Measurements from ENCODE around the gene ERG28. TPM values are rescaled to one million over a fixed set of nuclear protein-coding genes. Genes with fewer than 3 reads are reported as not detected.

The ERG28 gene
- polyA plus RNA-seq, 3 donors = 1.6 to 8.2 (median 5.7) TPM

DNA sequence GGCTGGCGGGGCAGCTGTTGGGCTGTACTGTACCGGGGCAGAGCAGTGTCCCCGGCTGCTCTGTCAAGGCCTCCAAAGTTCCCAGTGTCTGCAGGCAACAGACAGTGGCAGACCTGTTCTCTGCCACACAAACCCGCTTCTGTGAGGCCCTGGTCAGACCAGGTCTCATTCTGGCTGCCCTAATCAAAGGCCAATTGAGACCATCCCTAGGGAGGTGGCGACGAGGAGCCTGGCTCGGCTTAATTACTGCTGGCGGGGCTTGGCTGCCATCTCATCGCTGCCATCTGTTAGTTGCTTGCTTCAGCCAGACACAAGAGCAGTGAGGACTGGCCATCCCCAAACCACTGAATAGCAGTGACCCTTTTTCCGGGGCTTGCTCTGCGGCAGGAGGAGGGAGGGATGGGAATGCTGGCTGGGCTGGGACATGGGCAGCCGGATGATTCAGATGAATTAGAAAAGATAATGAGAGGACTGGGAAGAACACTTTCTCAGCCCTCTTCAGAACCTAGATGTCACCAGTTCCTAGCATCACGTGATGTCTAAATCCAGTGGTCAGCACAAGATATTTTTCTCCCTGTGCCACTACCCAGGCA lies 24.5 kb downstream of the ERG28 start:
- no peaks in the 10 kb centered on the region for H3K27me3 Mint-ChIP-seq (ENCODE audit: low read depth in 3 of 3)
- H2AFZ ChIP-seq (ENCODE audit: insufficient read depth, low read depth, low read length, poor library complexity, severe bottlenecking) = no peak overlapping the region
- no peaks in the 10 kb centered on the region for H3K79me2 ChIP-seq (ENCODE audit: insufficient read depth, low read length)
- no peaks in the 10 kb centered on the region for H3K4me1 Mint-ChIP-seq
- H3K4me3 Mint-ChIP-seq = no peak overlapping the region
- H3K27ac ChIP-seq (ENCODE audit: low read depth in 1 of 2, low read length in 2 of 2) = no peak overlapping the region
- peaks cover 7 to 52% of the 10 kb centered on the region in 2 donors for H3K36me3 ChIP-seq (replicated peaks in 1 of 2; ENCODE audit: control insufficient read depth in 1 of 2, insufficient read depth in 2 of 2, low read length in 2 of 2)
- 97% methylated on average over 9 of the region's 13 CpGs for WGBS (ENCODE audit: insufficient coverage)
- no peak overlapping the region for H3K4me2 ChIP-seq (replicated peaks; ENCODE audit: extremely low read depth, low read length, poor library complexity, severe bottlenecking)
- intact Hi-C loops (cut with micrococcal nuclease) = no loop called here
- no peaks in the 10 kb centered on the region for H3K9me3 Mint-ChIP-seq
- H3K36me3 Mint-ChIP-seq = peaks cover 43 to 54% of the 10 kb centered on the region in 2 donors
- no peaks in the 10 kb centered on the region for H3K4me1 ChIP-seq (ENCODE audit: control insufficient read depth in 1 of 2, insufficient read depth in 2 of 2, low read length in 2 of 2)
- no peaks in the 10 kb centered on the region for H3K27me3 ChIP-seq (ENCODE audit: control insufficient read depth in 2 of 2, insufficient read depth in 2 of 2, low read length in 2 of 2)
- TF ChIP-seq, protein P1, sequence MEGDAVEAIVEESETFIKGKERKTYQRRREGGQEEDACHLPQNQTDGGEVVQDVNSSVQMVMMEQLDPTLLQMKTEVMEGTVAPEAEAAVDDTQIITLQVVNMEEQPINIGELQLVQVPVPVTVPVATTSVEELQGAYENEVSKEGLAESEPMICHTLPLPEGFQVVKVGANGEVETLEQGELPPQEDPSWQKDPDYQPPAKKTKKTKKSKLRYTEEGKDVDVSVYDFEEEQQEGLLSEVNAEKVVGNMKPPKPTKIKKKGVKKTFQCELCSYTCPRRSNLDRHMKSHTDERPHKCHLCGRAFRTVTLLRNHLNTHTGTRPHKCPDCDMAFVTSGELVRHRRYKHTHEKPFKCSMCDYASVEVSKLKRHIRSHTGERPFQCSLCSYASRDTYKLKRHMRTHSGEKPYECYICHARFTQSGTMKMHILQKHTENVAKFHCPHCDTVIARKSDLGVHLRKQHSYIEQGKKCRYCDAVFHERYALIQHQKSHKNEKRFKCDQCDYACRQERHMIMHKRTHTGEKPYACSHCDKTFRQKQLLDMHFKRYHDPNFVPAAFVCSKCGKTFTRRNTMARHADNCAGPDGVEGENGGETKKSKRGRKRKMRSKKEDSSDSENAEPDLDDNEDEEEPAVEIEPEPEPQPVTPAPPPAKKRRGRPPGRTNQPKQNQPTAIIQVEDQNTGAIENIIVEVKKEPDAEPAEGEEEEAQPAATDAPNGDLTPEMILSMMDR (IDR thresholded peaks at IDR 0.05) = no peak
- no peak overlapping the region for H3K4me3 ChIP-seq (replicated peaks in 1 of 3; ENCODE audit: low read depth in 2 of 3, low read length in 3 of 3)
- peaks cover 31% of the 10 kb centered on the region for H4K20me1 ChIP-seq (ENCODE audit: insufficient read depth, low read length)
- no peak overlapping the region for H3K9ac ChIP-seq (ENCODE audit: insufficient read depth, low read length, poor library complexity, severe bottlenecking)
- no peak overlapping the region for H3K27ac Mint-ChIP-seq
- H3K9me3 ChIP-seq (replicated peaks in 1 of 2; ENCODE audit: control insufficient read depth in 1 of 2, insufficient read depth in 1 of 2, low read length in 2 of 2) = no peaks in the 10 kb centered on the region
- no peak for DNase-seq

DNA sequence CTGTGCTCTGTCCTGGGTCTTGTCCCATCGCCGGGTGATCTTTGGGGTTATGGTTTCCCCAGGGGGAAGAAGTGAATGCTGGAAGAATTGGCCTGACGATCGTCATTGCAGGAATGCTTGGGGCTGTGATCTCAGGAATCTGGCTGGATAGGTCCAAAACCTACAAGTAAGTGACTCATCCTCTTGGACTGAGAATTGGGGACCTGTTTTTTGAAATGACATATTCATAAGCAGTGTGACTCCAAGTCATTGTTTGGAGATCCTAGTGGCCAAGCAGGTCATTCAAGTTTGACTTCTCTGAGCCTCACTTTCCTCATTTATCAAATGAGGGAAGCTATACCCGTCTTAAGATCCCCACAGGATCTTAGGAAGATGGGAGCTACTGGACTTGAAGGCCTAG lies 25.8 kb downstream of the ERG28 start:
- H3K4me3 ChIP-seq (replicated peaks in 1 of 3; ENCODE audit: low read depth in 2 of 3, low read length in 3 of 3) = no peak overlapping the region
- Mint-ChIP-seq H3K9me3 (no peaks in the 10 kb centered on the region), H3K27me3 (ENCODE audit: low read depth in 3 of 3) (no peaks in the 10 kb centered on the region), H3K27ac (no peak overlapping the region), H3K4me3 (no peak overlapping the region), H3K4me1 (no peaks in the 10 kb centered on the region), H3K36me3 (peaks cover 40 to 50% of the 10 kb centered on the region in 2 donors)
- H4K20me1 ChIP-seq (ENCODE audit: insufficient read depth, low read length) = peaks cover 38% of the 10 kb centered on the region
- TF ChIP-seq, protein P1 (IDR thresholded peaks at IDR 0.05) = no peak
- no peak overlapping the region for H3K27ac ChIP-seq (ENCODE audit: low read depth in 1 of 2, low read length in 2 of 2)
- no peaks in the 10 kb centered on the region for H3K9me3 ChIP-seq (replicated peaks in 1 of 2; ENCODE audit: control insufficient read depth in 1 of 2, insufficient read depth in 1 of 2, low read length in 2 of 2)
- no peak overlapping the region for H2AFZ ChIP-seq (ENCODE audit: insufficient read depth, low read depth, low read length, poor library complexity, severe bottlenecking)
- no peak overlapping the region for H3K4me2 ChIP-seq (replicated peaks; ENCODE audit: extremely low read depth, low read length, poor library complexity, severe bottlenecking)
- no peaks in the 10 kb centered on the region for H3K27me3 ChIP-seq (ENCODE audit: control insufficient read depth in 2 of 2, insufficient read depth in 2 of 2, low read length in 2 of 2)
- no peaks in the 10 kb centered on the region for H3K79me2 ChIP-seq (ENCODE audit: insufficient read depth, low read length)
- H3K36me3 ChIP-seq (replicated peaks in 1 of 2; ENCODE audit: control insufficient read depth in 1 of 2, insufficient read depth in 2 of 2, low read length in 2 of 2) = peaks cover 0 to 43% of the 10 kb centered on the region in 2 donors
- no peak for DNase-seq
- no peaks in the 10 kb centered on the region for H3K4me1 ChIP-seq (ENCODE audit: control insufficient read depth in 1 of 2, insufficient read depth in 2 of 2, low read length in 2 of 2)
- WGBS (ENCODE audit: insufficient coverage) = no CpG with 5 or more reads among the region's 5 CpGs
- intact Hi-C loops (cut with micrococcal nuclease) = no loop called here
- H3K9ac ChIP-seq (ENCODE audit: insufficient read depth, low read length, poor library complexity, severe bottlenecking) = no peak overlapping the region
